Breast epithelium (tissue), 4 donors: ENCODE data around the gene LGR4. TPM values are rescaled to one million over a fixed set of nuclear protein-coding genes. Genes with fewer than 3 reads are reported as not detected.

Source experiments
- DNase-seq, 2 donors: peaks; one replicate each; pipeline ENCODE4 v3.0.0-alpha.2; 2019; ENCODE audit warnings: low spot score in 2 of 2
- H3K27ac ChIP-seq, 2 donors: fragments of 200-600 bp; sonication (generic) in 1 of 2; one replicate each; pipeline ENCODE4 v1.5.1; 2016 to 2019; ENCODE audit warnings: mild to moderate bottlenecking in 1 of 2
- H3K27me3 ChIP-seq, 2 donors: fragments of 200-600 bp; sonication (generic) in 1 of 2; one replicate each; pipeline versions ENCODE4 v1.5.1 to v1.6.0; 2017 to 2019; ENCODE audit warnings: control low read depth in 1 of 2, mild to moderate bottlenecking in 1 of 2
- H3K36me3 ChIP-seq: fragments of 200-600 bp; one replicate; pipeline ENCODE4 v1.5.1; 2019
- H3K4me1 ChIP-seq, 2 donors: fragments of 200-600 bp; sonication (generic); one replicate each; pipeline ENCODE4 v1.5.1; 2016 to 2019; ENCODE audit warnings: control low read depth in 1 of 2
- H3K4me3 ChIP-seq, 3 donors: fragments of 200-600 bp; sonication (generic); 1 replicate in 2 of 3; 2 replicates in 1 of 3; pipeline ENCODE4 v1.5.1; 2016 to 2019; ENCODE audit warnings: mild to moderate bottlenecking in 3 of 3, moderate library complexity in 2 of 3
- H3K9me3 ChIP-seq, 2 donors: fragments of 200-600 bp; sonication (generic) in 1 of 2; one replicate each; pipeline ENCODE4 v1.5.1; 2016 to 2019; ENCODE audit warnings: control low read depth in 1 of 2
- POLR2A ChIP-seq: fragments of 450-650 bp; IDR thresholded peaks from one replicate; pipeline ENCODE4 v1.6.1; 2016; ENCODE audit warnings: antibody characterized with exemption, mild to moderate bottlenecking, moderate library complexity
- POLR2AphosphoS5 ChIP-seq, 3 donors: sonication (generic); formaldehyde crosslinking; IDR thresholded peaks; one replicate each; pipeline ENCODE4 v1.6.1; 2017; ENCODE audit warnings: antibody characterized with exemption in 3 of 3
- intact Hi-C: fragments of 100-400 bp; cut with DNase I; formaldehyde crosslinking; loops from one replicate; pipeline ENCODE4 v1.15.1; 2023; ENCODE audit warnings: low total_unique reads
- total RNA-seq, 3 donors: library from RNA; depleted of rRNA; stranded (reverse); fragments of >200 nt; gene quantifications; one replicate each; pipeline ENCODE4 v1.1.0, GENCODE V29; 2016
- TF ChIP-seq, protein P1 (sequence below), 3 donors: fragments of 450-650 bp; IDR thresholded peaks; one replicate each; pipeline ENCODE4 v1.5.1; 2016 to 2017; ENCODE audit warnings: antibody characterized with exemption in 3 of 3, mild to moderate bottlenecking in 3 of 3, moderate library complexity in 3 of 3

Gene LGR4
- total RNA-seq, 3 donors from 2014 or later, result 28.5 to 93.7 (median 34.2) TPM

DNA sequence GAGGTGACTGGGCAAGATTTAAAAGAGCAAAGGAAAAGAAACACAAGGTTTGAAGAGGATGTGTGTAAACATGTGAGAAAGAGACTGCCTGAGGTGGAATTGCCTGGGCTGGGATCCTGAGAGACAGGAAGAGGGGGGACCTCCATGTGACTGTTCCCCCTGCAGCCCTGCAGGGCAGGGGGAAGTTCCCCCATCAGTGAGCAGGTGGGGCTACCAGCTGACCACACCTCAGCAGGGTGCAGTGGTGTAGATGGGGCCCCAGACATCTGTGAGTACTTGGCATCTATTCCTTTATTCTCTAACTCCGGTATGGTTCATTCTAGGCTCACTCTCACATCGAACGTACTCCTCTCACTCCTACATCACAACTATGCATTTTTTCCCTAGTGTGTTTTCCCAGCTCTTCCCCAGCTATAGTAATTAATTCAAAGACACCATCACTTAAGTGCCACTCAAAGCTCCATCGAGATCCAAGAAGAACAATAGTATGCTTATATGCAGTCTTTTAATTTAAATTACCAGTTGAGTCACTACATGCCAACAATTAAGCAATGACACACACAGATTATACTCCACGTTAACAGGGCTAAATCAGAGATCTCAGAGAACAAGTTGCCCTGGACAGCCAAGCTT, 42.7 kb downstream of the LGR4 start:
- Histone ChIP-seq H3K4me3 (peak overlapping the region in 2 of 3 donors; percentile 10 to 45), H3K27ac (peak overlapping the region; percentile 79 to 85), H3K36me3 (no peaks in the 10 kb centered on the region), H3K27me3 (no peaks in the 10 kb centered on the region), H3K4me1 (no peaks in the 10 kb centered on the region), H3K9me3 (no peaks in the 10 kb centered on the region)
- intact Hi-C loops, result no loop called here
- TF ChIP-seq POLR2A (no peak), POLR2AphosphoS5 (IDR thresholded peaks at IDR 0.05) (no peak)
- TF ChIP-seq, protein P1, sequence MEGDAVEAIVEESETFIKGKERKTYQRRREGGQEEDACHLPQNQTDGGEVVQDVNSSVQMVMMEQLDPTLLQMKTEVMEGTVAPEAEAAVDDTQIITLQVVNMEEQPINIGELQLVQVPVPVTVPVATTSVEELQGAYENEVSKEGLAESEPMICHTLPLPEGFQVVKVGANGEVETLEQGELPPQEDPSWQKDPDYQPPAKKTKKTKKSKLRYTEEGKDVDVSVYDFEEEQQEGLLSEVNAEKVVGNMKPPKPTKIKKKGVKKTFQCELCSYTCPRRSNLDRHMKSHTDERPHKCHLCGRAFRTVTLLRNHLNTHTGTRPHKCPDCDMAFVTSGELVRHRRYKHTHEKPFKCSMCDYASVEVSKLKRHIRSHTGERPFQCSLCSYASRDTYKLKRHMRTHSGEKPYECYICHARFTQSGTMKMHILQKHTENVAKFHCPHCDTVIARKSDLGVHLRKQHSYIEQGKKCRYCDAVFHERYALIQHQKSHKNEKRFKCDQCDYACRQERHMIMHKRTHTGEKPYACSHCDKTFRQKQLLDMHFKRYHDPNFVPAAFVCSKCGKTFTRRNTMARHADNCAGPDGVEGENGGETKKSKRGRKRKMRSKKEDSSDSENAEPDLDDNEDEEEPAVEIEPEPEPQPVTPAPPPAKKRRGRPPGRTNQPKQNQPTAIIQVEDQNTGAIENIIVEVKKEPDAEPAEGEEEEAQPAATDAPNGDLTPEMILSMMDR (IDR thresholded peaks at IDR 0.05), result no peak
- DNase-seq, result peak in 1 of 2 donors; percentile 52

DNA sequence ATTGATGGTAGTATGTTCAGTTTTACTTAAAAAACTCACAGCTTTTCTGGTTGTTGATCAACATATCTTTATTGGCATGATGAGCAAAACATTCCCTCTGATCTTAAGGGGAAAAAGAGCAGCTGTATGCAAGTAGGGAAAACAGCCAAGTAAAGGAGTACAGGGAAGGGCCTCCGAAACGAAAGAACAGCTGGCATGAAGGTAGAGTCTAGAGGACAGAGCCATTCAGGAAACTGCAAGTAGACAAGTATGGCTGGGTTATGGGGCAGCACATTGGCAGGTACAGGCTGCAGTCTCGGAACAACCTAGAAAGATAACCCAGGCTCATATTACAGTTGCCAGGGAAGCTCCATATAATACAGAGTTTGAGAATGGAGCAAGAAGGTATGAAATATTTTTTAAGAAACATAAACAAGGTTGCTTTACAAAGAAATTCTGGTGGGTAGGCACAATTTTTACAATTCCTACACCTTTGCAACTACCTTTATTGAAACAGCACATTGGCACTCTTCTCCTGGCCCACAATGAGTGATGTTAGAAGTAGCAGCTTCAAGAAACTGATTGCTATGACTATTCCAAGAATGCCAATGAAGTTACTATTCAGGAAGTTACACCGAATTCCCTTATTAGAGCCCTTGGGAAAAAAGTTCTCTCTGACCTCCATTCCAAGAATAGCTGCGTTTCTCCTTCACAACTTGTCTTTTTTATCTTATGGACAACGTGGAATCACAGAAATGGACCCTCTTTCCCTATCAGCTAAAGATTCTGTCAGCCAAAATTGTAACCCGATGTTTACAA, 45.2 kb downstream of the LGR4 start:
- no peaks in the 10 kb centered on the region for H3K36me3 ChIP-seq
- H3K4me1 ChIP-seq, result no peaks in the 10 kb centered on the region
- H3K27ac ChIP-seq, result peak overlapping the region; percentile 22 to 45
- no peak overlapping the region for H3K4me3 ChIP-seq
- no peak for DNase-seq
- no peaks in the 10 kb centered on the region for H3K9me3 ChIP-seq
- H3K27me3 ChIP-seq, result no peaks in the 10 kb centered on the region
- intact Hi-C loops, result no loop called here
- no peak for TF ChIP-seq POLR2AphosphoS5 (IDR thresholded peaks at IDR 0.05)
- TF ChIP-seq, protein P1 (IDR thresholded peaks at IDR 0.05), result no peak
- no peak for TF ChIP-seq POLR2A

DNA sequence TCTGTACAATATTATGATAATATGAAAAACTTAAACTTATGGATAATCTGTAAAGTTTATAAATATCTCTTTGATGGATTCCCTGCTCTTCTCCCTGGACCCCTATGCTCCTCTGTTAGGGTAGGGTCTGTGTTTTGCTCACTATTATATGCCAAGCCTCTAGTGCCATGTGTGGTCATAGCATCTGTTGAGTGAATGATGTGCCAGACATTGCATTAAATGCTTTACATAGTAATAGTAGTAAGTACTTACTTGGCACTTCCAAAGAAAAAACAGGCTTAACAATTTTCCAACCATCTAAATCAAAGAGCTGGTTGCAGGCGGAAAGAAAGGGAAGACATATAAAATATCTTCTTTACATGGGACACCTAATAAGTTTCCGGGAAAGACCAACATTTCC, 46.8 kb downstream of the LGR4 start:
- Histone ChIP-seq H3K36me3 (no peaks in the 10 kb centered on the region), H3K9me3 (no peaks in the 10 kb centered on the region), H3K4me3 (no peak overlapping the region), H3K4me1 (peaks cover 0 to 3% of the 10 kb centered on the region in 2 donors), H3K27me3 (no peaks in the 10 kb centered on the region), H3K27ac (no peak overlapping the region)
- TF ChIP-seq POLR2AphosphoS5 (IDR thresholded peaks at IDR 0.05), result no peak
- TF ChIP-seq, protein P1 (IDR thresholded peaks at IDR 0.05), result no peak
- TF ChIP-seq POLR2A, result no peak
- intact Hi-C loops, result no loop called here
- no peak for DNase-seq

DNA sequence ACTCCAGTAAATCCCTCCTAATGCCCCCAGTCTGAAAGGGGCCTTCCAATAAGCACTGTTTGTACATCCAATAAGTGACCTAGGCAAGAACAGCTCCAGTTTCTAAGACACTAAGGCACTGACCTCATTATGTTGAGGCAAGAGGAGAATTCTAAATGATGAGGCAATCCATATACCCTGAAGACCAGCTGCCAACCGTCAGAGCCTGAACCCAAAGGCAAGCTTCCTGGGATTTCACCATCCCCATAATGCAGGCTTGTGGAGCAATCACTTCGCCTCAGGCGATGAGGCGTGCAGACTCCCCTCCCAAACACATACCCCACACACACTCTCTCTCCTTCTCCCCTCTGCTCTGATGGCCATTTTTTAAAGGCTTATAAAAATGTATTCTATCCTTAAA, 49.5 kb downstream of the LGR4 start:
- intact Hi-C loops, result no loop called here
- Histone ChIP-seq H3K27ac (peak overlapping the region; percentile 8 to 78), H3K4me1 (peaks cover 0 to 3% of the 10 kb centered on the region in 2 donors)

More for the DNA sequence above, 49.5 kb downstream of the LGR4 start:
- no peaks in the 10 kb centered on the region for H3K9me3 ChIP-seq
- H3K36me3 ChIP-seq, result no peaks in the 10 kb centered on the region
- peak in 1 of 2 donors; percentile 44 for DNase-seq
- H3K4me3 ChIP-seq, result no peak overlapping the region
- H3K27me3 ChIP-seq, result no peaks in the 10 kb centered on the region
- TF ChIP-seq POLR2AphosphoS5 (IDR thresholded peaks at IDR 0.05) (peak in 2 of 3 donors; percentile 20 to 82), POLR2A (no peak)
- TF ChIP-seq, protein P1 (IDR thresholded peaks at IDR 0.05), result no peak
